HFF-Myc (cell line): ENCODE data around the gene ARHGDIG.
"Not testable (repeated sequence)": the region's sequence is repeated elsewhere in the genome, so short reads cannot be mapped to it uniquely, and the experiment has no call there.

ENCODE experiments used
- DNase-seq: peaks from one replicate; pipeline ENCODE4 v3.0.0-alpha.2; 2011; ENCODE audit warnings: low read depth; ENCODE audit errors: extremely low read depth
- H3K4me3 ChIP-seq: replicated peaks from 2 replicates; pipeline ENCODE4 v1.5.1; 2011; ENCODE audit warnings: low read depth, mild to moderate bottlenecking, control low read depth, low read length
- CTCF ChIP-seq: IDR thresholded peaks from 2 replicates; pipeline ENCODE4 v1.5.1; 2012; ENCODE audit warnings: mild to moderate bottlenecking, low read depth, low read length, control low read depth; ENCODE audit errors: missing control alignments

ARHGDIG gene

GRCh38 chr16:263182-263774 lies 17.1 kb upstream of the ARHGDIG start:
- no peak for TF ChIP-seq CTCF
- no peak for DNase-seq

GRCh38 chr16:263944-264343 lies 16.4 kb upstream of the ARHGDIG start:
- TF ChIP-seq CTCF: no peak
- H3K4me3 ChIP-seq: no peak overlapping the region
- no peak for DNase-seq

More at GRCh38 chr16:263182-263774, 17.1 kb upstream of the ARHGDIG start:
- no peak overlapping the region for H3K4me3 ChIP-seq

- no peak for TF ChIP-seq CTCF
- no peak overlapping the region for H3K4me3 ChIP-seq
- no peak for DNase-seq
Measured at GRCh38 chr16:264440-264951, 15.9 kb upstream of the ARHGDIG start.

- no peak for DNase-seq
- no peak for TF ChIP-seq CTCF
- no peak overlapping the region for H3K4me3 ChIP-seq
Measured at GRCh38 chr16:265002-265529, 15.3 kb upstream of the ARHGDIG start.

- DNase-seq: no peak
- TF ChIP-seq CTCF: no peak
- no peak overlapping the region for H3K4me3 ChIP-seq
Measured at GRCh38 chr16:265711-266110, 14.7 kb upstream of the ARHGDIG start.

- DNase-seq: no peak
- H3K4me3 ChIP-seq: no peak overlapping the region
- TF ChIP-seq CTCF: no peak
Measured at GRCh38 chr16:266258-267164, 13.9 kb upstream of the ARHGDIG start.

- not testable (repeated sequence) for DNase-seq
Measured at GRCh38 chr16:267562-267961, 12.8 kb upstream of the ARHGDIG start.

More at GRCh38 chr16:267562-267961, 12.8 kb upstream of the ARHGDIG start:
- not testable (repeated sequence) for H3K4me3 ChIP-seq
